ENCODE data around the gene ERI2.

GRCh38 chr16:20821682-20822081 lies 15.4 kb upstream of the ERI2 start:
- TF ChIP-seq EGR1 (IDR thresholded peaks at IDR 0.05) (no peak), REST (IDR thresholded peaks at IDR 0.05; ENCODE audit: low read depth) (no peak), MAX (IDR thresholded peaks at IDR 0.05) (no peak), EP300 (IDR thresholded peaks at IDR 0.05; ENCODE audit: borderline replicate concordance) (no peak), USF1 (IDR thresholded peaks at IDR 0.05) (no peak), YY1 (IDR thresholded peaks at IDR 0.05; ENCODE audit: low read depth) (no peak), TCF12 (IDR thresholded peaks at IDR 0.05; ENCODE audit: low read depth) (no peak), TAF1 (IDR thresholded peaks at IDR 0.05; ENCODE audit: low read depth) (no peak), CREB1 (IDR thresholded peaks at IDR 0.05; ENCODE audit: low read depth) (no peak), RAD21 (IDR thresholded peaks at IDR 0.05; ENCODE audit: low read depth) (no peak)
